Measurements from ENCODE around the gene FHOD3. TPM values are rescaled to one million over a fixed set of nuclear protein-coding genes. Genes with fewer than 3 reads are reported as not detected.

FHOD3 gene
- total and polyA plus RNA-seq, 5 donors from 2014 or later: not detected

DNA sequence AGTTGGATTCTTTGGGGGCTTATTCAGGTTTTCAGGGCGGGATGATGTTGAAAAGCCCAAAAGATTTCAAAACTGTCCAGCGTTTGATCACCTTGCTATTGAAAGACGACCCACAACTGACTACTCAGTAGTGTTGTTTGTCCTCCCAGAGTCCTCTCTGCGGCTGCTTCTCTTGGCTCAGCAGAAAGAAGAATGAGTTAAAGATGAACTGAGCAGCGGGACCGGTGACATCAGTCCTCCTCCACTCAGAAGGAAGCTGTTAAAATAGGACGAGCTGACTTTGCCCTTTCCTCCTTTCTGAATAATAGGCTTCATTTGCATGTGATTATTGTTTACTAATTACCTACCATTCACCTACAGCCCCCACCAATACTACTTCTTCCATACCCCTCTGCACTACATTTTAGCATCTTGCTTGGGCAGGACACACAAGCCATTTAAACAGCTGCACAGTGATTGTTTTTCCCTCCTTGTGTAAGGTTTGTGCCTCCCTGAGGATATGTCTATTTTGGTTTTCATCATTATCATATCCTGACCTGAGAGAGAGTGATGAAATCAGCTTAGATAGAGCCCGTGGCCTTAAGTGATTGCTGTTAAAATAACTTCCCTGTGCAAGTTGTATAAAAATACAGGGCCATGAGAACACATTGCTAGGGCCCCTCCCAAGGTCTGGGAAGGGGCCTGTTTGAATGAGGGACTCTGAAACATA lies 261.8 kb downstream of the FHOD3 start:
- Histone ChIP-seq H3K9me3 (ENCODE audit: control insufficient read depth in 2 of 2, low read length in 2 of 2) (no peaks in the 10 kb centered on the region), H3K4me1 (ENCODE audit: control insufficient read depth, insufficient read depth, low read length, poor library complexity, severe bottlenecking) (no peaks in the 10 kb centered on the region), H3K27ac (ENCODE audit: insufficient read depth, low read length, poor library complexity, severe bottlenecking) (no peak overlapping the region), H3K36me3 (ENCODE audit: control insufficient read depth, insufficient read depth, low read length) (no peaks in the 10 kb centered on the region), H3K27me3 (ENCODE audit: control insufficient read depth, insufficient read depth, low read length) (no peaks in the 10 kb centered on the region), H3K4me3 (ENCODE audit: low read depth, low read length) (no peak overlapping the region)
- Mint-ChIP-seq H3K36me3 (no peaks in the 10 kb centered on the region), H3K27me3 (peaks cover under 1% of the 10 kb centered on the region), H3K4me1 (no peaks in the 10 kb centered on the region), H3K27ac (no peak overlapping the region), H3K4me3 (no peak overlapping the region), H3K9me3 (peaks cover 0 to 2% (median 0%) of the 10 kb centered on the region in 7 donors)
- DNase-seq: no peak
- no peak for ATAC-seq (ENCODE audit: low read depth in 2 of 2)

DNA sequence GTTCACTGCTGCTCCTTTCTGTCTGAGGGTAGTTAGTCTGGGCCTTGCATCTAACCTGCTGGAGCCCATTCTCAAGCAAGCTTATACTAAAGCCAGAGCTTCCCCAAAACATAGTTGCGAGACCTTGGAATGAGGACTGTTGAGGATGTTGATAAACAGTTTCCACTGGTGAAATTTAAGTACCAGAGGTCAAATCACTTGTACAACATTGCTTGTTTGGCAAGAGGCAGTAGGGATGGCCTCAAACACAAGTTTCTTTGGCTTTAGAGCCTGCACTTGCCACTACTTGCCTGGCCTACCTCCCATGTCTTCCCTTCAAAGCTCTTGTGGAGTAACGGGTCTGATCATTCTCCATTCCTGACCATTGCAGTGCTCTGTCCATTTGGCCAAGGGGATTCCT lies 262.7 kb downstream of the FHOD3 start:
- Mint-ChIP-seq H3K27ac (no peak overlapping the region), H3K4me1 (no peaks in the 10 kb centered on the region), H3K9me3 (peaks cover 0 to 5% (median 0%) of the 10 kb centered on the region in 7 donors), H3K27me3 (peaks cover 4% of the 10 kb centered on the region), H3K4me3 (no peak overlapping the region), H3K36me3 (no peaks in the 10 kb centered on the region)
- DNase-seq (no peak), ATAC-seq (ENCODE audit: low read depth in 2 of 2) (no peak)
- Histone ChIP-seq H3K9me3 (ENCODE audit: control insufficient read depth in 2 of 2, low read length in 2 of 2) (no peaks in the 10 kb centered on the region), H3K4me3 (ENCODE audit: low read depth, low read length) (no peak overlapping the region), H3K27ac (ENCODE audit: insufficient read depth, low read length, poor library complexity, severe bottlenecking) (no peak overlapping the region), H3K36me3 (ENCODE audit: control insufficient read depth, insufficient read depth, low read length) (no peaks in the 10 kb centered on the region), H3K27me3 (ENCODE audit: control insufficient read depth, insufficient read depth, low read length) (no peaks in the 10 kb centered on the region), H3K4me1 (ENCODE audit: control insufficient read depth, insufficient read depth, low read length, poor library complexity, severe bottlenecking) (no peaks in the 10 kb centered on the region)

DNA sequence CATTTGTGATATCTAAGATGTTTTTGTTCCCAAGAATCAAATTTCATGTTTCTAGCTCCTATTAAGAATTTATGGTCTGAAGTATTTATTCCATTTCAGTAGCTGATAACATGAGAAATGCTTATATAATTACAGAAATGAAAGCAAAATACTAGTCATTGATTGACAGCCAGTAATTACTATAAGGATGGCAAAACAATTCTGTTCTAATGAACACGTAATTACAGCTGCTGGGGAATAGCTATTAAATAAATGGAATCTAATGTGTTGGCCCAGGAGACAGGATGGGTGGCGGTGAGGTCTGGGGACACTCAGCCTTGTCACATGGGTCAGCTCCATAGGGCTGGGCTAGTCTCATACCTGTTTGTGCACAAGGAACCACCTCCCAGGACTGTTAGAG lies 263.5 kb downstream of the FHOD3 start:
- Mint-ChIP-seq H3K27me3 (peaks cover 4% of the 10 kb centered on the region), H3K4me3 (no peak overlapping the region), H3K27ac (no peak overlapping the region), H3K36me3 (no peaks in the 10 kb centered on the region), H3K4me1 (no peaks in the 10 kb centered on the region), H3K9me3 (peaks cover 0 to 5% (median 0%) of the 10 kb centered on the region in 7 donors)
- no peaks in the 10 kb centered on the region for H3K4me1 ChIP-seq (ENCODE audit: control insufficient read depth, insufficient read depth, low read length, poor library complexity, severe bottlenecking)
- H3K36me3 ChIP-seq (ENCODE audit: control insufficient read depth, insufficient read depth, low read length): no peaks in the 10 kb centered on the region
- no peaks in the 10 kb centered on the region for H3K9me3 ChIP-seq (ENCODE audit: control insufficient read depth in 2 of 2, low read length in 2 of 2)
- no peak overlapping the region for H3K27ac ChIP-seq (ENCODE audit: insufficient read depth, low read length, poor library complexity, severe bottlenecking)
- no peaks in the 10 kb centered on the region for H3K27me3 ChIP-seq (ENCODE audit: control insufficient read depth, insufficient read depth, low read length)
- no peak for DNase-seq
- no peak overlapping the region for H3K4me3 ChIP-seq (ENCODE audit: low read depth, low read length)
- ATAC-seq (ENCODE audit: low read depth in 2 of 2): no peak

DNA sequence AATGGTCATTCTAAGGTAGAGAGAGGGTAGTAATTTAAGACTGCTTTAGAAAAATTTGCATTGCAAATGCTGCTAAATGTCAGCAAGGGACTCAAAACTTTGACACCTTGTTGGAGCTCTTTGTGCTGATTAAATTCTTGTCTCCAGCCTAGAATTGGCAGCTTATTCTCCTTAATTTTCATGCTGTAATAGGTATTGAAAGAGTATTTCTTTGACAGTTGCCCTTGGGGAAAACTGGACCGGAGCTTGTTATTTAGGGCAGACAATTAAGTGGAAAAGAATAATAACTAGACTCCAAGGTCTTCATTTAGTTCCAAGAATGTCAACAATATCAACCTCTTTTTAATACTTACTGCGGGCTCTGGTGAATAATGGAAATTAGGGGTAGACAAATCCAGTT lies 267.3 kb downstream of the FHOD3 start:
- Mint-ChIP-seq H3K4me3 (no peak overlapping the region), H3K4me1 (no peaks in the 10 kb centered on the region), H3K36me3 (no peaks in the 10 kb centered on the region), H3K27ac (no peak overlapping the region), H3K27me3 (peaks cover 7% of the 10 kb centered on the region), H3K9me3 (peaks cover 0 to 4% (median 0%) of the 10 kb centered on the region in 7 donors)
- H3K36me3 ChIP-seq (ENCODE audit: control insufficient read depth, insufficient read depth, low read length): no peaks in the 10 kb centered on the region
- no peak for ATAC-seq (ENCODE audit: low read depth in 2 of 2)
- H3K27ac ChIP-seq (ENCODE audit: insufficient read depth, low read length, poor library complexity, severe bottlenecking): no peak overlapping the region
- H3K27me3 ChIP-seq (ENCODE audit: control insufficient read depth, insufficient read depth, low read length): no peaks in the 10 kb centered on the region
- no peak overlapping the region for H3K4me3 ChIP-seq (ENCODE audit: low read depth, low read length)
- DNase-seq: no peak
- no peaks in the 10 kb centered on the region for H3K9me3 ChIP-seq (ENCODE audit: control insufficient read depth in 2 of 2, low read length in 2 of 2)
- H3K4me1 ChIP-seq (ENCODE audit: control insufficient read depth, insufficient read depth, low read length, poor library complexity, severe bottlenecking): no peaks in the 10 kb centered on the region

DNA sequence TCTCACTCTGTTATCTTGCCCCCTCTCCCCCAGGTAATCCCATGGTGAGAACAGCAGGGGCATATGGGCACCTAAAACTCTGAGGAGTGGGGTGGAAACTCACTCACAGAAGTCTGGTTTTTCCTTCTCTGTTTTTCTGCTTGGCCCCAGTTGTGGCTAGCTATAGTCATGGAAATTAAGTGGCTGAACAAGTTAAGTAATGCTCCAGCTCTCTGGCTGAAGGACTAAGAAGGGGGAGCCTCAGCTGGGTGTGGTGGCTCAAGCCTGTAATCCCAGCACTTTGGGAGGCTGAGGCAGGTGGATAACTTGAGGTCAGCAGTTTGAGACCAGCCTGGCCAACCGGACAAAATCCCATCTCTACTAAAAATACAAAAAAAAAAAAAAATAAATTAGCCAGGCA lies 270.3 kb downstream of the FHOD3 start:
- Histone ChIP-seq H3K4me1 (ENCODE audit: control insufficient read depth, insufficient read depth, low read length, poor library complexity, severe bottlenecking) (no peaks in the 10 kb centered on the region), H3K27me3 (ENCODE audit: control insufficient read depth, insufficient read depth, low read length) (no peaks in the 10 kb centered on the region)

DNA sequence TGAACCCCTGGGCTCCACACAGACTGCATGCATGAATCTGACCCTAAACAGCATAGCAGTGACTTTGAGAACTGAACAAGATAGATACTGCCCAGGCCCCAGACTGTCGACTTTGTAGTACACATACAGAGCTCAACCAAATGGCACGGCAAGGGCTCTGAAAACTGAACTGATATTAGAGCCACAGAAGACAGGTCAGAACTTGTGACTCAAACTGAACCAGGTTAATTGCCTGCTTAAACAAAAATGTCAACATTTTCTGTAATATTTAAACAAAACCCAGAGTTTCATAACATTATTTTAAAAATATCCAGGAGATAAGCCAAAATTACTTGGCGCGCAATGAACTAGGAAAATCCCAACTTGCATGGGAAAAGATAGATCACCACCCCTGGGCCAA lies 271.0 kb downstream of the FHOD3 start:
- H3K4me3 Mint-ChIP-seq: no peak overlapping the region
- Histone ChIP-seq H3K27ac (ENCODE audit: insufficient read depth, low read length, poor library complexity, severe bottlenecking) (no peak overlapping the region), H3K36me3 (ENCODE audit: control insufficient read depth, insufficient read depth, low read length) (no peaks in the 10 kb centered on the region), H3K4me3 (ENCODE audit: low read depth, low read length) (no peak overlapping the region), H3K9me3 (ENCODE audit: control insufficient read depth in 2 of 2, low read length in 2 of 2) (no peaks in the 10 kb centered on the region), H3K27me3 (ENCODE audit: control insufficient read depth, insufficient read depth, low read length) (no peaks in the 10 kb centered on the region), H3K4me1 (ENCODE audit: control insufficient read depth, insufficient read depth, low read length, poor library complexity, severe bottlenecking) (no peaks in the 10 kb centered on the region)
- no peak for ATAC-seq (ENCODE audit: low read depth in 2 of 2)
- DNase-seq: no peak
- no peak overlapping the region for H3K27ac Mint-ChIP-seq
- peaks cover 9% of the 10 kb centered on the region for H3K27me3 Mint-ChIP-seq
- no peaks in the 10 kb centered on the region for H3K4me1 Mint-ChIP-seq
- no peaks in the 10 kb centered on the region for H3K36me3 Mint-ChIP-seq
- H3K9me3 Mint-ChIP-seq: peaks cover 0 to 4% (median 0%) of the 10 kb centered on the region in 7 donors

More for the DNA sequence above, 270.3 kb downstream of the FHOD3 start:
- Histone ChIP-seq H3K36me3 (ENCODE audit: control insufficient read depth, insufficient read depth, low read length) (no peaks in the 10 kb centered on the region), H3K27ac (ENCODE audit: insufficient read depth, low read length, poor library complexity, severe bottlenecking) (no peak overlapping the region), H3K9me3 (ENCODE audit: control insufficient read depth in 2 of 2, low read length in 2 of 2) (no peaks in the 10 kb centered on the region), H3K4me3 (ENCODE audit: low read depth, low read length) (no peak overlapping the region)
- Mint-ChIP-seq H3K4me1 (no peaks in the 10 kb centered on the region), H3K27me3 (peaks cover 9% of the 10 kb centered on the region), H3K4me3 (no peak overlapping the region), H3K36me3 (no peaks in the 10 kb centered on the region), H3K27ac (no peak overlapping the region), H3K9me3 (peaks cover 0 to 4% (median 0%) of the 10 kb centered on the region in 7 donors)
- no peak for ATAC-seq (ENCODE audit: low read depth in 2 of 2)
- DNase-seq: no peak

DNA sequence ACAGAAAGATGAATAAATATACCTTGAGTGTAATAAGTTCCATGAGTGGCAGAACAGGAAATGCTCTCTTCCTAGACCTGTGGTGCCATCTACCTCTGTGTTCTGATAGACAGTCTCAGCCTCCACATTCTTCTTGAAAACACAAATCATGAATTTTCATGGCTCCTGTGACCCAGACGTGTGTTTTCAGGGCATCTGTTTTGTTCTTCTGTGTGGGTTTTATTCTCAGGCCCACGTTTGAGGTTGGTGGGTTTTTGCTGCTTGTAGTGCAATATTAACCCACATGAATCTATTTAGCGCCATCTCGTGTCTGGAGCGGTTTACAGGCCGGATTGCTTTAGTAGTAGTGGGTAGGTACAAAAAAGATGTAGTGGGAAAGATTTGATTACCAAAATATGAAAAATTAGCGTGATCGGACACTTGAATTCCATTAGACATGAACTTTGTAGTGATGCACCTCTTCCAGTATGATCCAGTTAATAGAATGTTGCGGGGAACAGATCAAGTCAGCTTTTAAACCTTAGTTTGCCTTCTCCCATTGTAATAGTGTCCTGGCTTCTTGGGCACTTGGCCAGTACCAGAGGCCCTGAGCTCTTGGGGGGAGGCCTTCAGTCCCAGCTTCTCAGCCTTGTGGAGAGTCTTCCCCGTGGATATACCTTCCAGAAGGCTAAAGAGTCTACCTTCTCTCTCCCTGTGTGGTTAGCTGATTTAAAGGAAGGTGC lies 274.8 kb downstream of the FHOD3 start:
- ATAC-seq (ENCODE audit: low read depth in 2 of 2): no peak
- Mint-ChIP-seq H3K36me3 (no peaks in the 10 kb centered on the region), H3K4me3 (no peak overlapping the region), H3K27ac (no peak overlapping the region), H3K4me1 (no peaks in the 10 kb centered on the region), H3K9me3 (no peaks in the 10 kb centered on the region), H3K27me3 (peaks cover 5% of the 10 kb centered on the region)
- H3K4me1 ChIP-seq (ENCODE audit: control insufficient read depth, insufficient read depth, low read length, poor library complexity, severe bottlenecking): no peaks in the 10 kb centered on the region
- peak in 1 of 3 donors; percentile 22 for DNase-seq
- H3K9me3 ChIP-seq (ENCODE audit: control insufficient read depth in 2 of 2, low read length in 2 of 2): no peaks in the 10 kb centered on the region
- H3K27me3 ChIP-seq (ENCODE audit: control insufficient read depth, insufficient read depth, low read length): no peaks in the 10 kb centered on the region
- no peak overlapping the region for H3K27ac ChIP-seq (ENCODE audit: insufficient read depth, low read length, poor library complexity, severe bottlenecking)
- no peaks in the 10 kb centered on the region for H3K36me3 ChIP-seq (ENCODE audit: control insufficient read depth, insufficient read depth, low read length)
- H3K4me3 ChIP-seq (ENCODE audit: low read depth, low read length): no peak overlapping the region

DNA sequence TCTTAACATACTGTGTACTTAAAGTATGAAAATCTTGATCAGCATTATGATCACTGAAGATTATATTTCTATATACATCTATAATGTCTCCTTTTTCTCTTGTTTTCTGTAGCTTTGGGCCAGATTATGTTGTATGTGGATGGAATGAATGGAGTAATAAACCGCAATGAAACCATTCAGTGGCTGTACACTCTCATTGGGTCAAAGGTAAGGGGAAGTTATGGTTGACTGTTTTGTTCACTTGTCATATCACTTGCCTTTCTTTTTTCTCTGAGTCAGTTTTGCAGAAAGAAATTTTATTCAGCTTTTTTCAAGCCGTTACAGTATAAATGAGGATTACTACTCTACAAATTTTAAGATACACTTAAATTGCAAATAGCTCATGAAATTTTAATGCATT lies 278.8 kb downstream of the FHOD3 start:
- Mint-ChIP-seq H3K27ac (no peak overlapping the region), H3K4me1 (no peaks in the 10 kb centered on the region), H3K9me3 (no peaks in the 10 kb centered on the region), H3K36me3 (no peaks in the 10 kb centered on the region), H3K27me3 (peaks cover 6% of the 10 kb centered on the region), H3K4me3 (no peak overlapping the region)
- Histone ChIP-seq H3K36me3 (ENCODE audit: control insufficient read depth, insufficient read depth, low read length) (no peaks in the 10 kb centered on the region), H3K9me3 (ENCODE audit: control insufficient read depth in 2 of 2, low read length in 2 of 2) (no peaks in the 10 kb centered on the region), H3K27me3 (ENCODE audit: control insufficient read depth, insufficient read depth, low read length) (no peaks in the 10 kb centered on the region), H3K4me1 (ENCODE audit: control insufficient read depth, insufficient read depth, low read length, poor library complexity, severe bottlenecking) (no peaks in the 10 kb centered on the region), H3K4me3 (ENCODE audit: low read depth, low read length) (no peak overlapping the region), H3K27ac (ENCODE audit: insufficient read depth, low read length, poor library complexity, severe bottlenecking) (no peak overlapping the region)
- ATAC-seq (ENCODE audit: low read depth in 2 of 2) (no peak), DNase-seq (no peak)
